OCI-LY3 (cell line): Measurements from ENCODE around the gene PNISR.

ENCODE experiments used
- H2AFZ ChIP-seq: fragments of 200-600, 300-600 bp; shearing (Covaris generic); 2 replicates; pipeline ENCODE4 v1.6.0; 2014; ENCODE audit warnings: antibody characterized with exemption, low read depth, low read length
- H3K27ac ChIP-seq: fragments of 200-600, 300-600 bp; sonication (generic); 2 replicates; pipeline ENCODE4 v1.5.1; 2014; ENCODE audit warnings: mild to moderate bottlenecking, low read length, moderate library complexity, mixed read lengths
- H3K27me3 ChIP-seq: fragments of 200-600, 300-600 bp; sonication (generic); 2 replicates; pipeline ENCODE4 v1.6.1; 2014; ENCODE audit warnings: low read depth, low read length, mixed read lengths
- H3K36me3 ChIP-seq: fragments of 200-600, 300-600 bp; sonication (generic); replicated peaks from 2 replicates; pipeline ENCODE3; 2014; ENCODE audit warnings: low read depth, low read length, mixed read lengths
- H3K4me1 ChIP-seq: fragments of 300-600, 200-600 bp; sonication (generic); 2 replicates; pipeline ENCODE4 v1.6.1; 2014; ENCODE audit warnings: low read length, mixed read lengths
- H3K4me2 ChIP-seq: fragments of 200-600, 300-600 bp; sonication (generic); 2 replicates; pipeline ENCODE4 v1.6.1; 2014; ENCODE audit warnings: low read length, mixed read lengths
- H3K4me3 ChIP-seq: fragments of 300-600, 200-600 bp; sonication (generic); 2 replicates; pipeline ENCODE4 v1.5.1; 2014; ENCODE audit warnings: antibody characterized with exemption, mild to moderate bottlenecking, low read length, moderate library complexity
- H3K79me2 ChIP-seq: fragments of 300-600, 200-600 bp; shearing (Covaris generic); 2 replicates; pipeline ENCODE4 v1.6.1; 2014; ENCODE audit warnings: mild to moderate bottlenecking, low read length, mixed read lengths
- H3K9ac ChIP-seq: fragments of 300-600, 200-600 bp; shearing (Covaris generic); 2 replicates; pipeline ENCODE4 v1.6.0; 2014; ENCODE audit warnings: mild to moderate bottlenecking, low read length, moderate library complexity
- H3K9me3 ChIP-seq: fragments of 200-600, 300-600 bp; shearing (Covaris generic); 2 replicates; pipeline ENCODE4 v1.6.1; 2014; ENCODE audit warnings: low read length, mixed read lengths; ENCODE audit not compliant: insufficient read depth
- H4K20me1 ChIP-seq: fragments of 200-600, 300-600 bp; sonication (generic); 2 replicates; pipeline ENCODE4 v1.6.1; 2016; ENCODE audit warnings: low read length, mixed read lengths; ENCODE audit not compliant: insufficient read depth
- EZH2phosphoT487 ChIP-seq: fragments of 200-600 bp; shearing (Covaris generic); IDR thresholded peaks from 2 replicates; pipeline ENCODE4 v1.6.1; 2018; ENCODE audit warnings: antibody characterized with exemption, mixed run types, low read depth
- TF ChIP-seq, protein P1 (sequence below): fragments of 200-600, 300-600 bp; sonication (generic); IDR thresholded peaks from 2 replicates; pipeline ENCODE4 v1.5.1; 2014; ENCODE audit warnings: antibody characterized with exemption, low read length, low read depth

Gene PNISR, protein sequence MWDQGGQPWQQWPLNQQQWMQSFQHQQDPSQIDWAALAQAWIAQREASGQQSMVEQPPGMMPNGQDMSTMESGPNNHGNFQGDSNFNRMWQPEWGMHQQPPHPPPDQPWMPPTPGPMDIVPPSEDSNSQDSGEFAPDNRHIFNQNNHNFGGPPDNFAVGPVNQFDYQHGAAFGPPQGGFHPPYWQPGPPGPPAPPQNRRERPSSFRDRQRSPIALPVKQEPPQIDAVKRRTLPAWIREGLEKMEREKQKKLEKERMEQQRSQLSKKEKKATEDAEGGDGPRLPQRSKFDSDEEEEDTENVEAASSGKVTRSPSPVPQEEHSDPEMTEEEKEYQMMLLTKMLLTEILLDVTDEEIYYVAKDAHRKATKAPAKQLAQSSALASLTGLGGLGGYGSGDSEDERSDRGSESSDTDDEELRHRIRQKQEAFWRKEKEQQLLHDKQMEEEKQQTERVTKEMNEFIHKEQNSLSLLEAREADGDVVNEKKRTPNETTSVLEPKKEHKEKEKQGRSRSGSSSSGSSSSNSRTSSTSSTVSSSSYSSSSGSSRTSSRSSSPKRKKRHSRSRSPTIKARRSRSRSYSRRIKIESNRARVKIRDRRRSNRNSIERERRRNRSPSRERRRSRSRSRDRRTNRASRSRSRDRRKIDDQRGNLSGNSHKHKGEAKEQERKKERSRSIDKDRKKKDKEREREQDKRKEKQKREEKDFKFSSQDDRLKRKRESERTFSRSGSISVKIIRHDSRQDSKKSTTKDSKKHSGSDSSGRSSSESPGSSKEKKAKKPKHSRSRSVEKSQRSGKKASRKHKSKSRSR

DNA sequence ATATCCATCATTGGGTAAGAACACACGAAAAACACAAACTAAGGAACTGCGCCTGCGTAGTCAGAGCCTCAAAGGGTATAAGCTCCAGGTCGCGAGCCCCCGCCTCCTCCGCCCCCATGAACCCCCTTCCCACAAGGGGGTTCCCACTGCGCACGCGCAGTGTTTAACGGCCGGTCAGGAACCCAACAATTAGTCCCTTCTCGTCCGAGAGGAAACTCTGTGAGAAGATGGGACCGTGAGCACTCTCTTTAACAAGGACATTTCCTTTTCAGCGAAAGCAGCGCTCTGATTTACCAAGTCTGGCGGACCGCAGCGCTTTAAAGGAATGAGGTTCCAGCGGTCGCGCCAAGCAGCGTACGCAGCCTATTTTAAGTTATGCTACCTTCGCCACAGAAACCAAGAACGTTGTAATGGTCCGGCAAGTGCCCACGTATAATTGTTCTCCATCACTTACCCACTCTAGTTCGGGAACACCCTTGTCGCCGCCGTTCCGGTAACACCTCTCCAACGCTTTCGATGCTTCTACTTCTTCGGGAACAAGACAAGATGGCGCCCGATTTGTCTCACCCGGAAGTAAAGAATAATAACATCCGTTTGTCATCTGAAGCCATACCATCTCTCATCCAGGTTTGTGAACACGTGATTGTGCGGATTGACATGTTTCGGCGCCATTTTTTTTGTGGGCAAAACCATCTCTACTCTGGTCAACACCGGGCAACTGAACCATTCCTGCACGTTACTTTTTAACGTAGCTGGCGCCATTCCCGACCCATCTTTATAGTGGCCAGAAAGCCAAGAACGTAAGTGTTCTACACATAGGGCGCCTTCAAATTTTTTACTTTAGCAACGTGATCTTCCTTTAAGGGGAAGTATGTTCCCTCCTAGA is at the start of gene PNISR:
Gene PNISR, minus strand, starts transcription at position 548 of the 886 bp plus-strand sequence. CDS start 10,649 bp downstream, outside the sequence.
- H3K79me2 ChIP-seq: peaks cover 59% of the 10 kb centered on the region
- H3K36me3 ChIP-seq: peaks cover 3% of the 10 kb centered on the region
- peak within 1 kb of the TSS; percentile 90 for H3K4me3 ChIP-seq
- H3K27me3 ChIP-seq: no peaks in the 10 kb centered on the region
- peak within 1 kb of the TSS; percentile 94 for H3K9ac ChIP-seq
- H2AFZ ChIP-seq: peak within 1 kb of the TSS; percentile 81
- H3K9me3 ChIP-seq: no peaks in the 10 kb centered on the region
- H3K4me1 ChIP-seq: peaks cover 29% of the 10 kb centered on the region
- TF ChIP-seq, protein P1, sequence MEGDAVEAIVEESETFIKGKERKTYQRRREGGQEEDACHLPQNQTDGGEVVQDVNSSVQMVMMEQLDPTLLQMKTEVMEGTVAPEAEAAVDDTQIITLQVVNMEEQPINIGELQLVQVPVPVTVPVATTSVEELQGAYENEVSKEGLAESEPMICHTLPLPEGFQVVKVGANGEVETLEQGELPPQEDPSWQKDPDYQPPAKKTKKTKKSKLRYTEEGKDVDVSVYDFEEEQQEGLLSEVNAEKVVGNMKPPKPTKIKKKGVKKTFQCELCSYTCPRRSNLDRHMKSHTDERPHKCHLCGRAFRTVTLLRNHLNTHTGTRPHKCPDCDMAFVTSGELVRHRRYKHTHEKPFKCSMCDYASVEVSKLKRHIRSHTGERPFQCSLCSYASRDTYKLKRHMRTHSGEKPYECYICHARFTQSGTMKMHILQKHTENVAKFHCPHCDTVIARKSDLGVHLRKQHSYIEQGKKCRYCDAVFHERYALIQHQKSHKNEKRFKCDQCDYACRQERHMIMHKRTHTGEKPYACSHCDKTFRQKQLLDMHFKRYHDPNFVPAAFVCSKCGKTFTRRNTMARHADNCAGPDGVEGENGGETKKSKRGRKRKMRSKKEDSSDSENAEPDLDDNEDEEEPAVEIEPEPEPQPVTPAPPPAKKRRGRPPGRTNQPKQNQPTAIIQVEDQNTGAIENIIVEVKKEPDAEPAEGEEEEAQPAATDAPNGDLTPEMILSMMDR: no peak
- TF ChIP-seq EZH2phosphoT487: no peak
- H3K4me2 ChIP-seq: peak within 1 kb of the TSS; percentile 85
- peak within 1 kb of the TSS; percentile 90 for H3K27ac ChIP-seq
- H4K20me1 ChIP-seq: peaks cover 46% of the 10 kb centered on the region

DNA sequence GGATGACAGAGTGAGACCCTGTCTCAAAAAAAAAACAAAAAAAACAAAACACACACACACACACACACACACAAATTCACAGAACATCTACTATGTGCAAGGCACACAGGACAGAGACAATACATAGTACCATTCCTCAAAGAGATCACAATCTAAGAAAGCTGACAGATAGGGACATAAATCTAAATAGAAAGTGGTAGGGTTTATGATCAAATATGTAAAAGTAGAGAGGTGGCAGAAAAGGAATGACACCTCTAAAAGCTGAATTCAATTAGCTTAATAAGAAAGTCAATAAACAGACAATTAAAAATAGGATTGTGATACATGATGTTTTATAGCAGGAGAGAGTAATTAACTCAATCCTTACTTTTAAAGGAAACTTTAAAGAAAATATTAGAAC is 48.6 kb upstream of the PNISR start:
- no peak overlapping the region for H2AFZ ChIP-seq
- no peaks in the 10 kb centered on the region for H3K79me2 ChIP-seq
- no peak overlapping the region for H3K27ac ChIP-seq
- H3K9me3 ChIP-seq: no peaks in the 10 kb centered on the region
- peaks cover 9% of the 10 kb centered on the region for H3K36me3 ChIP-seq
- H3K4me2 ChIP-seq: no peak overlapping the region
- no peaks in the 10 kb centered on the region for H3K27me3 ChIP-seq
- TF ChIP-seq EZH2phosphoT487: no peak
- TF ChIP-seq, protein P1: no peak
- H3K4me3 ChIP-seq: no peak overlapping the region
- H3K4me1 ChIP-seq: 0 out of 2 replicates have a peak, but pooled peaks cover 2% of the 10 kb centered on the region
- H3K9ac ChIP-seq: no peak overlapping the region
- no peaks in the 10 kb centered on the region for H4K20me1 ChIP-seq

DNA sequence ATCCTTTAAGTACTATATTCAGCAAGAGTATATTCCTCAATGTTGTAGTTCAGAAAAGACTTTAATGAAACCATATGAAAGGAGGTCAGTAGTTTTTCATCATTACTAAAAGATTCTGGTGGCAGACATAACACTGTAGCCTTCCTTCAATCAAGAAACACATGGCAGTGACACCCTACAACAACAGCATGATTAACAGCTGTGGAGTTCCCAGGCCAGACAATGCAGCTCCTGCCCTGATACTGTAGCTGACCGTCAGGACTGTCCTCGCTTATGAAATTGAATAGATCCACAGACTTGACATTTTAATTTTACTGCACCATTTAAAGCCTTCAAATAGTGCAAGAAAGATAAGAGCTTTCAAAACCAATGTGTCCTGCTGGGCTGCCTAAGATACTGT is 46.5 kb upstream of the PNISR start:
- Histone ChIP-seq H3K27ac (no peak overlapping the region), H3K9ac (no peak overlapping the region), H3K4me2 (no peak overlapping the region), H4K20me1 (no peaks in the 10 kb centered on the region), H3K79me2 (no peaks in the 10 kb centered on the region), H3K4me3 (no peak overlapping the region), H3K9me3 (no peaks in the 10 kb centered on the region), H3K36me3 (peaks cover 7% of the 10 kb centered on the region), H3K27me3 (no peaks in the 10 kb centered on the region), H3K4me1 (0 out of 2 replicates have a peak, but pooled peaks cover 4% of the 10 kb centered on the region), H2AFZ (no peak overlapping the region)
- no peak for TF ChIP-seq EZH2phosphoT487
- TF ChIP-seq, protein P1: no peak
